GM10847 (cell line): ENCODE data around the gene KEL.

Source experiments
- POLR2A ChIP-seq: IDR thresholded peaks from 2 replicates; pipeline ENCODE4 v1.6.1; 2011; ENCODE audit not compliant: insufficient read length; ENCODE audit errors: extremely low read depth

The KEL gene, protein sequence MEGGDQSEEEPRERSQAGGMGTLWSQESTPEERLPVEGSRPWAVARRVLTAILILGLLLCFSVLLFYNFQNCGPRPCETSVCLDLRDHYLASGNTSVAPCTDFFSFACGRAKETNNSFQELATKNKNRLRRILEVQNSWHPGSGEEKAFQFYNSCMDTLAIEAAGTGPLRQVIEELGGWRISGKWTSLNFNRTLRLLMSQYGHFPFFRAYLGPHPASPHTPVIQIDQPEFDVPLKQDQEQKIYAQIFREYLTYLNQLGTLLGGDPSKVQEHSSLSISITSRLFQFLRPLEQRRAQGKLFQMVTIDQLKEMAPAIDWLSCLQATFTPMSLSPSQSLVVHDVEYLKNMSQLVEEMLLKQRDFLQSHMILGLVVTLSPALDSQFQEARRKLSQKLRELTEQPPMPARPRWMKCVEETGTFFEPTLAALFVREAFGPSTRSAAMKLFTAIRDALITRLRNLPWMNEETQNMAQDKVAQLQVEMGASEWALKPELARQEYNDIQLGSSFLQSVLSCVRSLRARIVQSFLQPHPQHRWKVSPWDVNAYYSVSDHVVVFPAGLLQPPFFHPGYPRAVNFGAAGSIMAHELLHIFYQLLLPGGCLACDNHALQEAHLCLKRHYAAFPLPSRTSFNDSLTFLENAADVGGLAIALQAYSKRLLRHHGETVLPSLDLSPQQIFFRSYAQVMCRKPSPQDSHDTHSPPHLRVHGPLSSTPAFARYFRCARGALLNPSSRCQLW

DNA sequence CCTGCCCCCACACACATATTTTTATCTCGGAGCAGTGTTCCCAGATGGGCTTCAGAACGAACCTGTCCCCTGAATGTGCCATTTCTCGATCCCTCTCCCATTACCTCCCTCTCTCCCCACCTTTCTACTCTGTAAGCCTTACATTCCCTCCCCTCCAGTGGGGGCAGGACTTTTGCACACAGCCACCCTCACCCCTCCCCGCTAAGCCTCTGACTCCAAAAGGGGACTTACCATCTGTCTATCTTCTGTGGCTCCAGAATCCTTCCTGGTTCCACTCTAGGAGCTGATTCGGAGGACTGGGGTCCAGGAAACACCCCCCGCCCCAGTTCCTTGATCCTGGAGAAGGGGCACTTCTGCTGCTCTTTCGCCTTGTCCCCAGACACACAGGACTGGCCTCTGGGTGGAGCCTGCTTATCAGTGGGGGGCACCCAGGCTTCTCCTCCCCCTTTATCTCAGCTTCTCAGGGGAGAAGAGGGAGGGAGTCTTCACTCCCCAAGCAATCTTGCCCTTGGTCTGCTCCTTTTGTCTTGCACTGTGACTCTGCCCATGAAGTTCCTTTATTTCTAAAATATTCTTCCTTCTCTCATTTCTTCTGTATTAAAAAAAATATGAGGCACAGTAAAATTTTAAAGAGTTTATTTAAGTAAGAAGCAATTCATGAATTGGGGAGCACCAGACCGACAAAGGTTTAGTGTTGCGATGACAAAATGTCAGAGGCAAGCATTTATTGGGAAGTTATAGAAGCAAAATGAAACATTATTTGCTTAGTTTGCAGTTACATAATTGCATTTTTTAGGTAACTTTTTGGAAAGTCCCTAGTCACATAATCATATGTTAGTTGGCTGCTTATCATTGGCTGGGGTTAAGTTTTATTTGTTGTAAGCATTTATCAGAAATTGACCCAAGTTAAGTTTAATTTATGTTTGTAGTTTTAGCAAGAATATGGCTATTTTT, at the start of gene KEL:
Gene KEL (minus strand): TSS at position 391 of the 954 bp plus-strand sequence. CDS start 157 bp downstream, at position 234.
- no peak for TF ChIP-seq POLR2A

DNA sequence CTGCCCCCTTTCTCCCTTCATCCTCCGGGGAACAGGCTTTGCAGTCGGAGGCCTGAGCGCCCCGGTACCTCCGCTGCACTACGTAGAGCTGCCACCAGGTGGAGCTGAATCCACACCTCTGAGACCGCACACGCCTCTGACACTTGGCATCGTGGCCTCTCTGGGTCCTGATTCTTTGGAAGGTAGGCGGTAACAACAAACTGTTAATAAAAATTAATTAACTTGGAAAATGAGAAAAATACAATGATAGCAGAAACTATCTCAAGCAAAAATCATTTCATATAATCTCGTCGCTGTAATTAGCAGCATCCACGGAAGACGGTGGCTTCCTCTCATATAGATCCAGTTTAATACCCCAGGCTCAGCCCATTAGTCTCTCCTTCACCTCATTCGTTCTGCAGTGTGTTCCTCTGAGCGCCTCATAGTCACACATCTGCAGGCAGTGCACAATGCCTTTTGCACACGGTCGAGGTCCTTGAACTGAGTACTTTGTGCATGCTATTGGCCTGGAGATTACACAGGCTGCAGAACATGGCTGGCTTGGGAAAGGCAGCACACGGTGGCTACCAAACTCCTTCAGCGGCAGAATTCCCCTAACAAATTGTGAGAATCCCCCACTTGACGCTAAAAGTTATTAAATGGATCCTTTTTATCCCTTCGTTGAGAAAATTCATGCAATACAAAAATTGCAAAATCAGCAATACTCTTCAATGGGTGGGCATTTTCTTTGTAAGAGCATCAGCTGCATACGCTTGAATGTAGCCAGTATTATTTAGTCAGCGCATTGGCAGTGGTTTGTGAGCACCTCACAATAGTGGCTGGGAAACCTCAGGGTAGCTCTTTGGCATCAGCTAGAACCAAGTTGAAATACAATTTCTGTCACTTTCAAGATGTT, 46.1 kb upstream of the KEL start:
- TF ChIP-seq POLR2A, result no peak

DNA sequence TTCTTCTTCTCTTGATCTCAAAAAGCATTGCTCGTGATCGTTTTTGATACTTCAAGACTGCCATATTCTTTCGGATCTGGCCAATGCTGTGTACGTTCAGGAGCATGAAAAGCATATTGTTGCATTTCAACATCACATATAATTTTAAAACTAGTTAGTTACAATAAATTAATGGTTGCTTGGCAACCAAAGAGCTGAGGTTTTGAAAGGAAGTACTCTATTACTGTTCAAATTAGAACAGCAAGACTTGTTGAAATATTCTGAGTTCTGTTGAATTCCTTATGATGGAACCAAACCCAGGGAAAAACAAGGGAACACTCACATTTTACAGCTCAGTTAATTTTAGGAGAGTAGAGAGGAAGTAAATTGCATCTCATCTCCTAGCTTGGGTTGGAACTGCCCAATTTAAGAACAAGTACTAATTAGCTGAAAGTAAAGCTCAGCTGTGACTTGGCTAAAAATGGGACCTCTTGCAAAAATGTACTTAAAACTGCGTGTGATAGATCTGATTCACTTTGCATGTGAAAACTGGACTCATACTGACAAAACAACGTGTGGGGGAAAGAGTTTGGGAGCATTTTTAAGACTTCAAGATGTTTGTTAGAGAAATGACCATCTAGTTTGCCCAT, 43.6 kb upstream of the KEL start:
- no peak for TF ChIP-seq POLR2A

DNA sequence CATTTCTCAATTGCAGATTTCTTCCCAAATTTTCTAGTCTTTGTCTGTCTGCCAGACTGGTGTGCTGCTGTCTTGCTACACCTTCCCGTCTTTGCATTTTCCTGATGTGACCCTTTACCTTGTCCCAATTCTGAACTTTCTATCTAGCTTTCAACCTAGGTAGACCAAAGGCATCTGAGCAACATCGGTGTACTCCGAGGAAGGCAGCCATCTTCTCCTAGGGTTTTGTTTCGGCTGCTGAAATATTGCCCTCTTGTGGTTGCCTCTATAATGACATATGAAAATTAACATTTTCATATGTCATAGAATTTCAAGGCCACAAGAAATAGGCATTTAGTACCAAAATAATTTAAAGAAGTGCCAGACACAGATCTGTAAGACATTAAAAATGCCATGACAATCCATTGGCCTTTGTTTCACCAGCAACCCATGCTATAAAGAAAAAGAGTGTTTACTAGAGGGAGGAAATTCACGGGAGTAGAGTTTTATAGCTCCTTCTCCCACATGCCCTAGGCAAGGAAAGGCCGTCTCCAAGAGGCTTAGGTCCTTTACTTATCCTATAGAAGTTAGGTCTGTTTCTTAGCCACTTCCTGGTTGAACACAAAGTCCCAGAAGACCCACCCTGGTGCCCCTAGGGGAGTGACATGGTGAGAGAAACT, 41.4 kb upstream of the KEL start:
- no peak for TF ChIP-seq POLR2A

DNA sequence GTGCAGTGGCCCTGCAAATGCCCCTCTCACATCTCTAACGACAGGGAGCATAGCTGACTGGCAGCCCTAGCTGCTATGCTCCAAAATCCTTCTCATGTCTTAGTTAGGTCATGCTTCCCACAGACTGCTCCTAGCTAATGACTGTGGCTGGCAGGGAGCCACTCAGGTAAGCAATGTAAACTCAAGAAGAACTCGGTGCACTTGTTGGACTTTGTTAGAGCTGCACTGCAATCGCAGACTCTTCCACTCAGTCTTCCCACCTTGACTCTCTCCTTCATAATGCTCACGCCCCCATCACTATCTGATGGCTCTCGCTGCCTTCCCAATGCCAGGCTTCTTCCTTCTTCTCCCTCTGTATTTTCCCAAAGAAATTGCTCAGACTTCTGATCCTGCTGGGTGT, 40.7 kb upstream of the KEL start:
- TF ChIP-seq POLR2A, result no peak

DNA sequence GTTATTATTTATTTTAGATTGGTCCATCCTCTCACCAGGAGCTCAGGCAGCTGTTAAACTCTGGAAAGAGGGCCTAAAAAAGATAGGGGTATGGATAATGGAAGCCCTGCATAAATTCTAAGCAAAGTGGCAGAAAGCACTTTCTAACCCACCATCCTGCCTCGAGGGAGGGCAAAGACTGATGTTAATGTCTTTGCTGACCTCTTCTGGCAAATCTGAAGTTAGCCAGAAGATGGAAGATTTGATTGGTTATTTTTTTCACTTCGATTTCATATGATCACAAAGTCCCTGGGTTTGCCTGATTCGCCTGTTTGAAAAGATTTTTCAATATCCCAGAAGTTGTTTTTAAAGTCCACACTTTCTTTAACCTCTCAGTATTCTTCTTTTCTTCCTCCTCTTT, 39.9 kb upstream of the KEL start:
- no peak for TF ChIP-seq POLR2A

DNA sequence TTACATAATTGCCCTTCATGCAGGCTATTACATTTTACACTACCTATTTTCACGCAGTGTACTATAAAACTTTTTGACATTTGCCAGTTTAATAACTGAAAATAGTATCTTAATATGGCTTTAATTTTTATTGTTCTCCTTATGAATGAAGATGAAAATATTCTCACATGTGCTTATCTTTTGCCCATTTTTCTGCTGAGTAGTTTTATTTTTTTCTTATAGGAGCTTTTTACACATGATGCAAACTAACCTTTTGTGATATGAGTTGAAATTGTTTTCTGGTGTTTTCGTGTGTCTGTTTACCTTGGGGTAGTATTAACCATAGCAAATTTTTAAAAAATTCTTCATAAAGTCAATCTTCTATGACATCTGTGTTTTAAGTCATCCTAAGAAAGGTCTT, 38.5 kb upstream of the KEL start:
- TF ChIP-seq POLR2A, result no peak

DNA sequence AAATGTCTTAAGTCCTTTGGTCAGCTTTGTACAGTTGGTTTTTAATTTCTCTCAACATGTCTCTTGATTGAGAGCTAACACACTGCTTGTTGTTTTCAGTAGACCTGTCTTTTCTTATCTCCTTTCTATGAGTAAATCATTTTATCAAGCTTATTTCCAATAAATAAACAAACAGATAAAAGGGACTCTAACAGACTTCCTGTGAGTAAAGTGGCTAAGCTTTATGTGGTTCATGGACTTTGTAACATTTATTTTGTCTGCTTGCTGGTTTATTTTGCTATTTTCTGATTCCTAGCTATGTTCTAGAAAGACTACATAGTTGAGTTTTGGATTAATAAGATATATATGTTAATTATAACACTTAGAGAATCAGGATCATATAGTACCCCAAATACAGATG, 37.6 kb upstream of the KEL start:
- TF ChIP-seq POLR2A, result no peak

DNA sequence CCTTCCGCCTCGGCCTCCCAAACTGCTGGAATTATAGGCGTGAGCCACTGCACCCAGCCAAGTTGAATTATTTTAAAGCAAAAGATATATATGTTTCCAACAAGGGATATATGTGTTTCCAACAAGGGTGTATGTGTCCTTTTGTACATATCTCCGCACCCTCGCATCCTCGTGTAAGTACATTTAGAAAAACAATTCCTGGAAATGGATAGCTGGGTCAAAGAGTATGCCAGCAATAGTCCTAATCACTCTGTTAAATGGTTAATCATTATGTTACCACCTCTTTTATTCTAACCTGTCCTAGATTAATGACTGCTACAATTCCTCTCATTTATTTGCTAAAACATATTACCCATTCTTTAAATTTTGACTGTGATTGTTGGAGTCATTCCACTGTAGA, 36.8 kb upstream of the KEL start:
- no peak for TF ChIP-seq POLR2A

DNA sequence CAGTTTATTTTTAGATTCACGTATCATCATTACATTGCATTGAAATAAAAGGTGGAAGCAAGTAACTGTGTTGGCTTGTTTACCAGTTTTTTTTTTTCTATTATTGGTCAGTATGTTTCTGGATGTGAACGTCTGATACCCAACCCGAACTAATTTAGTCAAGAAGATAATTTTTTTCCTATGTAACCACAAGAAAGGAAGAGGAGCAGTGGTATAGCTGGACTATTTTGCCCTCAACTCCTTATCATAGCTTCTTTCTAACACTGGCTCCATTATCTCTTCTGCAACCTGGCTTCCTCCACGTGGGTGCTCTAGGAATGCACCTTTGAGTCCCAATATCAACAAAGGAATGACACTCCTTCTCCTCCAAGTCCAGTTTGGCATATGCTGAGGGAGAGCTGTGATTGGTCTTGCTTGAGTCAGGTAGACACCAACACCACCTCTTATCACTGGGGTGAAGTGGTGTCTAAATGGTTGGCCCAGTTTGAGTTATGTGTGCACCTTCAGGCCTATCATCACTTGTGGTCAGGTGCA, 35.4 kb upstream of the KEL start:
- TF ChIP-seq POLR2A, result no peak

DNA sequence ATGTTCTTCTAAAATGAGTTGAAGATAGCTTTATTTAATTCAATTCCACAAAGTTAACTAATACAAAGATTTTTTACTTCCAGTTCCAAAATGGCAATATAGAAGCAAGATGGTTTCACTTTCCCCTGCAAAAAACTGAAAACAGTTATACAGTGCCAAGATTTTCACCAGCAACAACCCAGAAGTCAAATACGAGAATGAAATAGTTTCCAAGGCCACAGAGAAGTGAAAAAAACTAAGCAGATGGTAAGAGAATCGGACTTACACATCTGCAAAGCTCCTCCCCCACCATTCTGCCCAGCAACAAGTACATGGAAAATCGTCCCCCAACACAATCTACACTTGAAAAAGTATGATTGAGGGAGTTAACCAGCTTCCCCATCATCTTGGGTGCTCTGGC, 30.3 kb upstream of the KEL start:
- no peak for TF ChIP-seq POLR2A

DNA sequence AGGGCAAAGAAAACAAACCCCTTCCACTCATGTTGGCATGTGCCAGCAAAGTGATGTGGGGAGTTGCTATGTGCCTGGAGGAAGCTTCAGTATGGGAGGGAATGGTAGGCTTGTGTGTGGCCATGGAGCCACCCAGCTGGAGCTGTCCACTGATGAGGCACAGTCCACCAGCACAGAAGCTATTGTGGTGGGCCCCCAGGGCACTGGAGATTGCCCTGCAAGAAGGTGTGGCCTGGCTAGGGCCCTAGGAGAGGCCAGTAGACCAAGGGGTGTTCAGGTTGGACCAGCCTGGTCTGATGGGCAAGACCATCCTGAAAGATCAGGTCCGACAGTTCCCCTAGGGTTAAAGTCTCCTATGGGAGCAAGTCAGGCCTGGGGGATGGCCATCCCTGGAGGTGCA, 22.1 kb upstream of the KEL start:
- TF ChIP-seq POLR2A, result no peak

DNA sequence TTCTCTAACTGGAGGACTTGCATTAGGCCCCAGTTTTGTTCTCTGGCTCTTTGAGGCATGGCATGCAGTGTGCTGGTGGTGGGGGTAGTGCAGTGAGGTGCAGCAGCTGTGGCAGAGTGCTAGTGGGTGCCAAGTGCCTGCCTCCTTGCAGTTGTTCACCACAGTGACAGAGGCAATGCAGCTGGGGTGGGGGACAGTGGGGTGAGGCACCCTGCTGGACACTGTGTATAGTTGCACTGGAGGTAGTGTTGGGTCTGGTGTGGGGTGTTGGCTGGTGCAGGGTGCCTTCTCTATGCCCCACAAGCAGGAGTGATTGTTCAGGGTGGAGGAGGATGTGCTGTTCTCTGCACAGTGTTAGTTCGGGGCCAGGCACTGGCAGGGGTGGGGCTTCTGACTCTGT, 21.7 kb upstream of the KEL start:
- TF ChIP-seq POLR2A, result no peak
